ENCODE results near the gene ZBTB20. TPM values are rescaled to one million over a fixed set of nuclear protein-coding genes. Genes with fewer than 3 reads are reported as not detected.

ZBTB20 gene
- total RNA-seq, 1 experiment from 2014 or later: 26.5 TPM

DNA sequence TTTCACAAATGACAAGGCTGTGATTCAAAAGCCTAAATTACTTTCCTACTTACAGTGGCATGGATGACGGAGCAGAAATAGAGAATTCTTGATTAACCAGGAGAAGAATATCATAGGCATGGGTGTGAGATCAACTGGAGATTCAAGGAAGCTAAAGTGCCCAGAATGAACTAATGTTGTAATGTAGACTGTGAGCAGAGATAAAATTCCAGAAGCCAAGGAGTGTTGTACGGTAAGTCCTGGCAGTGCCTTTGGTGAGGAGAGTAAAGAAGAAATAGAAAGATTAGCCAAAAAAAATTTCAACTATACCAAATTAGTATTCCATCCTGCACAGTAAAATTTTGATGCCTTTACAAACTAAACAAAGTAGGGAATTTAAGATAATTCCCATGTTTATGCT is 75.9 kb downstream of the ZBTB20 start:
- TF ChIP-seq, protein P1, sequence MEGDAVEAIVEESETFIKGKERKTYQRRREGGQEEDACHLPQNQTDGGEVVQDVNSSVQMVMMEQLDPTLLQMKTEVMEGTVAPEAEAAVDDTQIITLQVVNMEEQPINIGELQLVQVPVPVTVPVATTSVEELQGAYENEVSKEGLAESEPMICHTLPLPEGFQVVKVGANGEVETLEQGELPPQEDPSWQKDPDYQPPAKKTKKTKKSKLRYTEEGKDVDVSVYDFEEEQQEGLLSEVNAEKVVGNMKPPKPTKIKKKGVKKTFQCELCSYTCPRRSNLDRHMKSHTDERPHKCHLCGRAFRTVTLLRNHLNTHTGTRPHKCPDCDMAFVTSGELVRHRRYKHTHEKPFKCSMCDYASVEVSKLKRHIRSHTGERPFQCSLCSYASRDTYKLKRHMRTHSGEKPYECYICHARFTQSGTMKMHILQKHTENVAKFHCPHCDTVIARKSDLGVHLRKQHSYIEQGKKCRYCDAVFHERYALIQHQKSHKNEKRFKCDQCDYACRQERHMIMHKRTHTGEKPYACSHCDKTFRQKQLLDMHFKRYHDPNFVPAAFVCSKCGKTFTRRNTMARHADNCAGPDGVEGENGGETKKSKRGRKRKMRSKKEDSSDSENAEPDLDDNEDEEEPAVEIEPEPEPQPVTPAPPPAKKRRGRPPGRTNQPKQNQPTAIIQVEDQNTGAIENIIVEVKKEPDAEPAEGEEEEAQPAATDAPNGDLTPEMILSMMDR (conservative IDR thresholded peaks at IDR 0.05): no peak
- TF ChIP-seq EZH2 (IDR thresholded peaks at IDR 0.05; ENCODE audit: low read depth): no peak
- ChIA-PET POLR2A (ENCODE audit: unreplicated experiment) (no interaction called here), CTCF (no interaction called here)
- Histone ChIP-seq H3K9me2 (ENCODE audit: insufficient read depth) (no peaks in the 10 kb centered on the region; the same call in 1 of the 2 replicates), H3K9me3 (ENCODE audit: insufficient read depth, low read depth) (no peaks in the 10 kb centered on the region), H3K36me3 (ENCODE audit: low read depth) (no peaks in the 10 kb centered on the region), H3K27me3 (ENCODE audit: insufficient read depth, low read depth) (no peaks in the 10 kb centered on the region), H3F3A (ENCODE audit: insufficient read depth, low read depth) (no peaks in the 10 kb centered on the region), H3K4me1 (replicated peaks; ENCODE audit: insufficient read depth) (no peaks in the 10 kb centered on the region), H2AFZ (no peak overlapping the region), H3K4me2 (no peak overlapping the region), H3K4me3 (no peak overlapping the region), H3K27ac (no peak overlapping the region), H3K79me2 (ENCODE audit: low read depth) (no peaks in the 10 kb centered on the region), H4K20me1 (ENCODE audit: insufficient read depth) (no peaks in the 10 kb centered on the region)
- BruUV-seq (replicated peaks): no TSS peak
- no peak for DNase-seq
- intact Hi-C loops (cut with micrococcal nuclease; ENCODE audit: unreplicated experiment): no loop called here

DNA sequence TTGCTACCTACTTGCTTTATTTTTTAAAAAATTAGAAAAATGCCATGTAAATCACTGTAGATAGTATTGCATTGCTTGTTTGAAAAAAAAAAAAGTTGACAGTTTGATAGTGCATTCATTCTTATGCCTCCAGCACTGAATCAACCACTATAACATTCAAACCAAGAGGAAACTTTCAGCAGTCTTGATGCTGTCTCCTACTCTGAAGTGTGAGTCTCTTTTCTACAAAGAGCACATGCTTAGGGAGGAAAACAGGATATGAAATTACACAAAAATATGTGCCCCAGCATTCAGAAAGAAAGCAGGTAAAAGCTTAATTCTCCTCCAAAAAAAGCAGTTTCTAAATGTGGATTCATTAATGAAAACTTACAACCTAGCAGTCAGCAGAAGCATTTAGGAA is 78.3 kb downstream of the ZBTB20 start:
- BruUV-seq (replicated peaks): no TSS peak
- Histone ChIP-seq H3K4me2 (no peak overlapping the region), H3K9me3 (ENCODE audit: insufficient read depth, low read depth) (no peaks in the 10 kb centered on the region), H3K4me3 (no peak overlapping the region), H3F3A (ENCODE audit: insufficient read depth, low read depth) (no peaks in the 10 kb centered on the region), H3K4me1 (replicated peaks; ENCODE audit: insufficient read depth) (no peaks in the 10 kb centered on the region), H3K27me3 (ENCODE audit: insufficient read depth, low read depth) (no peaks in the 10 kb centered on the region), H4K20me1 (ENCODE audit: insufficient read depth) (no peaks in the 10 kb centered on the region), H2AFZ (no peak overlapping the region), H3K9me2 (ENCODE audit: insufficient read depth) (no peaks in the 10 kb centered on the region; the same call in 1 of the 2 replicates), H3K79me2 (ENCODE audit: low read depth) (no peaks in the 10 kb centered on the region), H3K36me3 (ENCODE audit: low read depth) (no peaks in the 10 kb centered on the region), H3K27ac (no peak overlapping the region)
- POLR2A ChIA-PET (ENCODE audit: unreplicated experiment): no interaction called here
- TF ChIP-seq, protein P1 (conservative IDR thresholded peaks at IDR 0.05): no peak
- no peak for TF ChIP-seq EZH2 (IDR thresholded peaks at IDR 0.05; ENCODE audit: low read depth)
- no peak for DNase-seq
- intact Hi-C loops (cut with micrococcal nuclease; ENCODE audit: unreplicated experiment): no loop called here
- CTCF ChIA-PET: no interaction called here

DNA sequence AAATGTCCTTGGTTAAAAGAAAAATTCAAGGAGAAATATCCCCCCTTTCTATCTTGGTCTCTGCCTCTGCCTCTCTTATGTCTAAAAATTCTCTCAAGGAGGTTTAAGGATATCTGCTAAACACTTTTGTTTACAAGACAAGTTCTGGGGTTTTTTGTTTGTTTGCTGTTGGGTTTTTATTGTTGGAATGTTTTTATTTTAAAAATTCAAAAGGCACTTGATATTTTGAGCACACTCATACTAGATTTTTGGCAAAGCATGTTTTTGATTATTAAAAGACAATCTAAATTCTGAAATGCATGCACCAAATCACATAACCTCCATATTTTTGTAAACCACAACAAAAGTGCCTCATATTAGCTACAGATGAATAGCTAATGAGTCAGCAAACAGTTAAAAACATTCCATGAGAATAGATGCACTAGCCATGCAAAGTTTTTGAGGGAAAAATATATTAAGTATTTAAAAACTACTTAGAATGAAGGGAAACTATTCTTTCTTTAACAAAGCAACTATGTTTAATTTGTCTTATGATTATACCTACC is 84.6 kb downstream of the ZBTB20 start:
- H4K20me1 ChIP-seq (ENCODE audit: insufficient read depth): no peaks in the 10 kb centered on the region
- DNase-seq: peak in 1 of 2 experiments; percentile 59
- no peaks in the 10 kb centered on the region for H3K36me3 ChIP-seq (ENCODE audit: low read depth)
- no peaks in the 10 kb centered on the region for H3F3A ChIP-seq (ENCODE audit: insufficient read depth, low read depth)
- H3K27me3 ChIP-seq (ENCODE audit: insufficient read depth, low read depth): no peaks in the 10 kb centered on the region
- H3K79me2 ChIP-seq (ENCODE audit: low read depth): no peaks in the 10 kb centered on the region
- ChIA-PET CTCF (interaction anchor here (1.1 kb wide), 1 partner anchor 29 kb away, joined by 3 read pairs; no protein-coding TSS in a partner anchor), POLR2A (ENCODE audit: unreplicated experiment) (no interaction called here)
- no peaks in the 10 kb centered on the region for H3K9me2 ChIP-seq (ENCODE audit: insufficient read depth)
- BruUV-seq (replicated peaks): no TSS peak
- no peak overlapping the region for H2AFZ ChIP-seq
- H3K27ac ChIP-seq: no peak overlapping the region
- peaks cover 7% of the 10 kb centered on the region for H3K4me1 ChIP-seq (replicated peaks; ENCODE audit: insufficient read depth)
- intact Hi-C loops (cut with micrococcal nuclease; ENCODE audit: unreplicated experiment): no loop called here
- TF ChIP-seq EZH2 (IDR thresholded peaks at IDR 0.05; ENCODE audit: low read depth): no peak
- TF ChIP-seq, protein P1 (conservative IDR thresholded peaks at IDR 0.05): no peak
- H3K4me2 ChIP-seq: 0 out of 2 replicates have a peak overlapping the region, but pooled peaks have one; percentile 3
- H3K9me3 ChIP-seq (ENCODE audit: insufficient read depth, low read depth): no peaks in the 10 kb centered on the region
- H3K4me3 ChIP-seq: no peak overlapping the region

Data from PC-9 (cell line).